Measurements from ENCODE around the gene PLEKHA7.

DNA sequence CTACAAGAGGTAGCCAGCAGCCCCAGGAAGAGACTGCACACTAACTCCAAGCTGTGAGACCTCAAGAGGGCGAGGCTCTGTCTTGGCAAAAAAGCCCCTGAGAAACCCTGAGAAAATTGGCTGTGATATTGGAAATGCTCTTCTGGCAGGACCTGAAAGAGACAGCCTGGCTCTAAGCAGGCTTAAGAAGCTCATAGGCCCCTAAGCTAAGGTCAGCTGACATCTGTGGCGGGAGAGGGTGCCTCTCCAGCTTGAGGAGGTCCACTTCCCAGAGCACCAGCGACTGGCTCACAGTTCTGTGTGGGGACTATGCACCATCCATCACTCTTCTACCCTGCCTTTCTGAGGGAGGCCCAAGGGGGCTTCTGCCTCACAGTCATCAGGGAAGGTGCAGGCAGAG, 12.4 kb downstream of the PLEKHA7 start:
- TF ChIP-seq, protein P1, sequence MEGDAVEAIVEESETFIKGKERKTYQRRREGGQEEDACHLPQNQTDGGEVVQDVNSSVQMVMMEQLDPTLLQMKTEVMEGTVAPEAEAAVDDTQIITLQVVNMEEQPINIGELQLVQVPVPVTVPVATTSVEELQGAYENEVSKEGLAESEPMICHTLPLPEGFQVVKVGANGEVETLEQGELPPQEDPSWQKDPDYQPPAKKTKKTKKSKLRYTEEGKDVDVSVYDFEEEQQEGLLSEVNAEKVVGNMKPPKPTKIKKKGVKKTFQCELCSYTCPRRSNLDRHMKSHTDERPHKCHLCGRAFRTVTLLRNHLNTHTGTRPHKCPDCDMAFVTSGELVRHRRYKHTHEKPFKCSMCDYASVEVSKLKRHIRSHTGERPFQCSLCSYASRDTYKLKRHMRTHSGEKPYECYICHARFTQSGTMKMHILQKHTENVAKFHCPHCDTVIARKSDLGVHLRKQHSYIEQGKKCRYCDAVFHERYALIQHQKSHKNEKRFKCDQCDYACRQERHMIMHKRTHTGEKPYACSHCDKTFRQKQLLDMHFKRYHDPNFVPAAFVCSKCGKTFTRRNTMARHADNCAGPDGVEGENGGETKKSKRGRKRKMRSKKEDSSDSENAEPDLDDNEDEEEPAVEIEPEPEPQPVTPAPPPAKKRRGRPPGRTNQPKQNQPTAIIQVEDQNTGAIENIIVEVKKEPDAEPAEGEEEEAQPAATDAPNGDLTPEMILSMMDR (IDR thresholded peaks at IDR 0.05) = no peak
- no peak for TF ChIP-seq POLR2AphosphoS5 (IDR thresholded peaks at IDR 0.05)
- TF ChIP-seq EP300 (IDR thresholded peaks at IDR 0.05) = no peak
